Heart right ventricle (tissue), 16 donors: ENCODE results near the gene SLC25A46. TPM values are rescaled to one million over a fixed set of nuclear protein-coding genes. Genes with fewer than 3 reads are reported as not detected.

Experiments
- ATAC-seq, 8 donors: fragments of 200-7000 bp; cut with Tn5 transposase; one replicate each; pipeline ENCODE4 v1.9.1; 2020; ENCODE audit warnings: mild to moderate bottlenecking in 8 of 8, moderate library complexity in 8 of 8, moderate number of reproducible peaks in 1 of 8
- DNase-seq, 2 donors: peaks; one replicate each; pipeline ENCODE4 v3.0.0-alpha.2; 2020
- H3K27ac ChIP-seq, 10 donors: fragments of 200-600 bp; sonication (generic) in 2 of 10; one replicate each; pipeline versions ENCODE4 v1.5.0 to v1.8.0; 2020 to 2022; ENCODE audit warnings: mild to moderate bottlenecking in 3 of 10
- H3K27me3 ChIP-seq, 7 donors: fragments of 200-600 bp; one replicate each; pipeline ENCODE4 v1.8.0; 2021 to 2022; ENCODE audit warnings: mild to moderate bottlenecking in 2 of 7
- H3K36me3 ChIP-seq, 9 donors: fragments of 200-600 bp; sonication (generic) in 1 of 9; one replicate each; pipeline versions ENCODE4 v1.5.0 to v1.8.0; 2020 to 2022; ENCODE audit warnings: mild to moderate bottlenecking in 2 of 9
- H3K4me1 ChIP-seq, 9 donors: fragments of 200-600 bp; sonication (generic) in 1 of 9; one replicate each; pipeline versions ENCODE4 v1.5.0 to v1.8.0; 2020 to 2022; ENCODE audit warnings: mild to moderate bottlenecking in 4 of 9
- H3K4me3 ChIP-seq, 10 donors: fragments of 200-600 bp; sonication (generic) in 2 of 10; one replicate each; pipeline versions ENCODE4 v1.5.0 to v1.8.0; 2020 to 2022; ENCODE audit warnings: mild to moderate bottlenecking in 7 of 10, moderate library complexity in 2 of 10
- H3K9me3 ChIP-seq, 11 donors: fragments of 200-600 bp in 10 of 11; sonication (generic) in 2 of 11; one replicate each; pipeline versions ENCODE4 v1.5.0 to v1.8.0; 2013 to 2022; ENCODE audit warnings: mild to moderate bottlenecking in 2 of 11, control low read depth in 1 of 11, moderate library complexity in 1 of 11
- CTCF ChIP-seq, 9 donors: fragments of 200-600 bp; sonication (generic) in 2 of 9; IDR thresholded peaks; one replicate each; pipeline versions ENCODE4 v1.5.0 to v1.8.0; 2021 to 2022; ENCODE audit warnings: antibody characterized with exemption in 9 of 9, mild to moderate bottlenecking in 5 of 9, moderate library complexity in 1 of 9
- WGBS, 2 donors: extraction: QIAGEN DNeasy Blood & Tissue Kit; methylation state at CpG; one replicate each; pipeline ENCODE4 v1.1.7; 2013; ENCODE audit warnings: inconsistent platforms in 1 of 2; 5-methylcytosine and 5-hydroxymethylcytosine counted together
- intact Hi-C, 10 donors: fragments of 100-400 bp; cut with DNase I; formaldehyde crosslinking; loops; one replicate each; pipeline versions ENCODE4 v1.11.1 to v1.14.2; 2022
- polyA plus RNA-seq, 2 donors: library from polyadenylated mRNA; stranded (reverse); fragments of 200-250 nt; gene quantifications; one replicate each; pipeline ENCODE4 v1.2.3, GENCODE V29; 2013
- total RNA-seq, 10 donors: library from RNA; stranded (reverse); fragmentation: NEBNext Ultra II Directional in 3 of 10; extraction: Animal tissue kit (Norgen Biotek cat#: 25700) in 3 of 10; gene quantifications; one replicate each; pipeline versions ENCODE4 v1.2.1 to v1.2.4, GENCODE V29; 2021 to 2023
- donor health status: Arrhythmogenic right ventricular cardiomyopathy.
- donor health status: ischemic (EF 13 %, LVEDD 7.1; RV severe dilation, severe dysfunction).
- donor health status: healthy with polysubstance abuse.
- donor health status: DM: no; HTN: yes; CAD: no.
- donor health status: DM: no; HTN: no; CAD: no.
- donor health status: ischemic (EF 25% LVEDD 6.9; RV normal size, moderate dysfunction).
- donor health status: ischemic (EF 25% LVEDD 5.7; RV mildly dilated, moderate dysfunction).
- donor health status: healthy.
- donor health status: DM: yes; HTN: yes; CAD: no.
- donor health status: Ischemic cardiomyopathy.
- donor health status: ischemic (EF 35%, LVEDD 5.7; RV mildly dilated, moderate dysfunction).
- donor health status: nonischemic (EF 11% LVEDD 7.7; RV severe dilation, severe dysfunction).
- donor health status: DM: yes; HTN: yes; CAD: no.
- donor health status: PGD.
- donor health status: ischemic (EF 29% LVEDD 5.4; RV normal size, mild dysfunction).
- donor health status: nonischemic (EF 23%, LVEDD 6.1; RV moderate dilation, normal function).

Gene SLC25A46
- total and polyA plus RNA-seq, 12 donors: 10.5 to 69.3 (median 60.0) TPM

GRCh38 chr5:110803467-110804326 lies 64.9 kb downstream of the SLC25A46 start:
- ATAC-seq: no peak
- 81 to 86% methylated on average over 1 of the region's 1 CpG for WGBS, 2 donors
- Histone ChIP-seq H3K36me3 (no peaks in the 10 kb centered on the region), H3K27ac (no peak overlapping the region), H3K9me3 (peaks cover 0 to 34% (median 3%) of the 10 kb centered on the region in 11 donors), H3K4me3 (no peak overlapping the region), H3K4me1 (no peaks in the 10 kb centered on the region), H3K27me3 (no peaks in the 10 kb centered on the region)
- DNase-seq: no peak
- no peak for TF ChIP-seq CTCF (IDR thresholded peaks at IDR 0.05)
- intact Hi-C loops: no loop called here

DNA sequence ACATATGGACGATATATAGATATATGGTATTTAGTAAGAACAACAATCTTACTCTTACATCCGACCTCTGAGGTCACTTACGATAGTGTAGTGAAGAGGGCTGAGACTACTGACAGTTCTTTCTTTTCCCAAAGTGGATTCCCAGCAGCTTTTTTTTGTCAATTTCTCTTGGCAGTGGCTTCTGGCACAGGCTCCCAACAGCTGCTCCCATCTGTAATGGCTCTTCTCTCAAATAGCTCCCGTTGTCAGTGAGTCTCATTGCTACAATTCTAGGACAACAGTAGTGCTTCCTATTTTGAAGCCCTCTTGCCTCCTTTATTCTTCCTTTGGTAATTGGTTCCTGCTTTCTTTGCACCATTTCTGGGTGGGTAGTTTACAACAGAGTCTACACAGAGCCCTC lies 68.4 kb downstream of the SLC25A46 start:
- intact Hi-C loops: no loop called here
- peak; percentile 28 to 45 for DNase-seq
- 52 to 57% methylated on average over 4 of the region's 4 CpGs for WGBS, 2 donors
- Histone ChIP-seq H3K4me3 (no peak overlapping the region), H3K27ac (no peak overlapping the region), H3K27me3 (no peaks in the 10 kb centered on the region), H3K9me3 (peaks cover 0 to 30% (median 6%) of the 10 kb centered on the region in 11 donors), H3K36me3 (no peaks in the 10 kb centered on the region), H3K4me1 (no peaks in the 10 kb centered on the region)
- TF ChIP-seq CTCF (IDR thresholded peaks at IDR 0.05): no peak
- peak in 7 of 8 donors; percentile 63 to 82 (median 76) for ATAC-seq

DNA sequence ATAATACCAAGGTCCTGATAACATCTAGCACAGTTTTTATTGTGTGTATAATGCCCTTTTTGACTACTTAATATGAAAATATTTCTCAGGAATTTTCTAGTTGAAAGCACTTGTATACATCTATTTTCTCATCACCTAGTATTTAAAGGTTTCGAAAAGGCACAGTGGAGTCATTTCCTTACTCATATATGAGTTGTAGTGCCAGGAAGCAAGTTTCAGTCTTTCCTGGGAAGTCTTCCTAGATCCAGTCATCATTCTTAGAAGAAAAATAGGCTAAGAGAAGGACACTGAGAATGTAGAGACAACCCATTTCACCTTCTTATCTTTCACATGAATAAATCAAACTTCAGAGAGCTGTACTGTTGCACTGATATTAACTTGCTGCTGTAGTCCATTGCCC lies 70.2 kb downstream of the SLC25A46 start:
- H3K4me1 ChIP-seq: no peaks in the 10 kb centered on the region
- no peaks in the 10 kb centered on the region for H3K36me3 ChIP-seq
- TF ChIP-seq CTCF (IDR thresholded peaks at IDR 0.05): no peak
- intact Hi-C loops: no loop called here
- H3K27me3 ChIP-seq: no peaks in the 10 kb centered on the region
- no peak overlapping the region for H3K27ac ChIP-seq
- DNase-seq (no peak), ATAC-seq (no peak)
- no peak overlapping the region for H3K4me3 ChIP-seq
- H3K9me3 ChIP-seq: peaks cover 0 to 32% (median 10%) of the 10 kb centered on the region in 11 donors
- 88 to 89% methylated on average over 1 of the region's 1 CpG for WGBS, 2 donors

Other genes with a start within 250 kb of the SLC25A46 start
- gene TMEM232, start 12.3 kb upstream of the SLC25A46 start, total RNA-seq: 1 to 10 TPM; 2.2 to 4.4 (median 3.4) TPM
- gene TMEM232, start 12.3 kb upstream of the SLC25A46 start, polyA plus RNA-seq: under 1 TPM; 0.26 to 0.88 TPM